Gastroesophageal sphincter (tissue), 4 donors: ENCODE results near the gene C1orf116. TPM values are rescaled to one million over a fixed set of nuclear protein-coding genes. Genes with fewer than 3 reads are reported as not detected.

ENCODE experiments used
- ATAC-seq: fragments of 150-250 bp; one replicate; pipeline ENCODE4 v1.9.1; 2016; ENCODE audit warnings: mild to moderate bottlenecking, moderate library complexity
- H3K27ac ChIP-seq, 4 donors: fragments of 200-600 bp; sonication (generic) in 3 of 4; 1 replicate in 3 of 4; 2 replicates in 1 of 4; pipeline ENCODE4 v1.5.1; 2016 to 2019
- H3K27me3 ChIP-seq: fragments of 200-600 bp; sonication (generic); one replicate; pipeline ENCODE4 v1.5.1; 2019
- H3K36me3 ChIP-seq, 2 donors: fragments of 200-600 bp; sonication (generic); one replicate each; pipeline ENCODE4 v1.5.1; 2019; ENCODE audit warnings: control low read depth in 1 of 2
- H3K4me1 ChIP-seq, 3 donors: fragments of 200-600 bp; sonication (generic); 1 replicate in 2 of 3; 2 replicates in 1 of 3; pipeline ENCODE4 v1.5.1; 2016 to 2019; ENCODE audit warnings: control low read depth in 2 of 3
- H3K4me3 ChIP-seq, 2 donors: fragments of 200-600 bp; sonication (generic); one replicate each; pipeline ENCODE4 v1.5.1; 2019; ENCODE audit warnings: mild to moderate bottlenecking in 1 of 2, moderate library complexity in 1 of 2
- H3K9me3 ChIP-seq, 3 donors: fragments of 200-600 bp; sonication (generic); one replicate each; pipeline ENCODE4 v1.5.1; 2017 to 2019; ENCODE audit warnings: control low read depth in 2 of 3
- CTCF ChIP-seq, 4 experiments: fragments of 200-600 bp in 2 of 4; fragments of 450-650 bp in 2 of 4; sonication (generic) in 1 of 4; IDR thresholded peaks; one replicate each; pipeline ENCODE4 v1.5.1; 2017 to 2019; ENCODE audit warnings: antibody characterized with exemption in 4 of 4, mild to moderate bottlenecking in 2 of 4, moderate library complexity in 2 of 4
- EP300 ChIP-seq: sonication (generic); formaldehyde crosslinking; IDR thresholded peaks from one replicate; pipeline ENCODE4 v1.6.1; 2017; ENCODE audit warnings: antibody characterized with exemption, mild to moderate bottlenecking
- POLR2A ChIP-seq, 2 donors: fragments of 450-650 bp; IDR thresholded peaks; one replicate each; pipeline ENCODE4 v1.6.1; 2017; ENCODE audit warnings: antibody characterized with exemption in 2 of 2, mild to moderate bottlenecking in 2 of 2, moderate library complexity in 1 of 2
- POLR2AphosphoS5 ChIP-seq: sonication (generic); formaldehyde crosslinking; IDR thresholded peaks from one replicate; pipeline ENCODE4 v1.6.1; 2017; ENCODE audit warnings: antibody characterized with exemption
- WGBS, 2 donors: methylation state at CpG; one replicate each; pipeline ENCODE4 v1.1.5; 2018; ENCODE audit warnings: low coverage in 1 of 2; 5-methylcytosine and 5-hydroxymethylcytosine counted together
- total RNA-seq, 4 donors: library from RNA; depleted of rRNA; stranded (reverse); fragments of >200 nt; gene quantifications; one replicate each; pipeline ENCODE4 v1.1.0, GENCODE V29; 2016

Gene C1orf116
- total RNA-seq, 4 donors from 2014 or later: 0.19 to 3.7 (median 1.4) TPM; not detected in 1

- Histone ChIP-seq H3K4me3 (no peak overlapping the region), H3K4me1 (no peaks in the 10 kb centered on the region), H3K27me3 (no peaks in the 10 kb centered on the region), H3K9me3 (no peaks in the 10 kb centered on the region), H3K27ac (no peak overlapping the region), H3K36me3 (no peaks in the 10 kb centered on the region)
- WGBS, 2 donors: 60 to 69% methylated on average over 1 to 5 of the region's 5 CpGs
- TF ChIP-seq EP300: no peak
- no peak for TF ChIP-seq POLR2A (IDR thresholded peaks at IDR 0.05)
- no peak for TF ChIP-seq POLR2AphosphoS5
- no peak for TF ChIP-seq CTCF (IDR thresholded peaks at IDR 0.05)
- ATAC-seq: peak; percentile 41
Observed at GRCh38 chr1:207007352-207008033, 25.1 kb downstream of the C1orf116 start.

GRCh38 chr1:207006914-207007313, 25.6 kb downstream of the C1orf116 start:
- no peak for ATAC-seq
- Histone ChIP-seq H3K27ac (no peak overlapping the region), H3K4me3 (no peak overlapping the region), H3K27me3 (no peaks in the 10 kb centered on the region), H3K36me3 (no peaks in the 10 kb centered on the region), H3K4me1 (no peaks in the 10 kb centered on the region), H3K9me3 (no peaks in the 10 kb centered on the region)
- TF ChIP-seq CTCF (IDR thresholded peaks at IDR 0.05) (no peak), EP300 (no peak), POLR2AphosphoS5 (no peak), POLR2A (IDR thresholded peaks at IDR 0.05) (no peak)
- WGBS, 2 donors: 46 to 50% methylated on average over 1 to 3 of the region's 3 CpGs

- Histone ChIP-seq H3K36me3 (no peaks in the 10 kb centered on the region), H3K4me1 (no peaks in the 10 kb centered on the region), H3K9me3 (no peaks in the 10 kb centered on the region), H3K27ac (no peak overlapping the region), H3K4me3 (no peak overlapping the region), H3K27me3 (no peaks in the 10 kb centered on the region)
- WGBS, 2 donors: 90 to 91% methylated on average over 3 of the region's 3 CpGs
- ATAC-seq: no peak
- TF ChIP-seq CTCF (IDR thresholded peaks at IDR 0.05) (no peak), POLR2AphosphoS5 (no peak)
Observed at GRCh38 chr1:207006083-207006482, 26.5 kb downstream of the C1orf116 start.

- H3K9me3 ChIP-seq: no peaks in the 10 kb centered on the region
- no peak overlapping the region for H3K27ac ChIP-seq
- no peak overlapping the region for H3K4me3 ChIP-seq
- 9 to 34% methylated on average over 4 to 8 of the region's 9 CpGs for WGBS, 2 donors
- ATAC-seq: no peak
- TF ChIP-seq CTCF (IDR thresholded peaks at IDR 0.05) (peak in 3 of 4 experiments; percentile 27 to 51 (median 29)), POLR2A (IDR thresholded peaks at IDR 0.05) (no peak)
- H3K27me3 ChIP-seq: no peaks in the 10 kb centered on the region
- no peaks in the 10 kb centered on the region for H3K4me1 ChIP-seq
- no peaks in the 10 kb centered on the region for H3K36me3 ChIP-seq
Observed at GRCh38 chr1:207004931-207005830, 27.4 kb downstream of the C1orf116 start.
